Retinal pigment epithelial cell (primary cell): ENCODE results near the gene IL31RA.

Experiments used
- DNase-seq: peaks from one replicate; pipeline ENCODE4 v3.0.0-alpha.2; 2010; ENCODE audit warnings: low read depth
- H3K4me3 ChIP-seq: 2 replicates; pipeline ENCODE4 v1.5.1; 2011; ENCODE audit warnings: mild to moderate bottlenecking, low read length, control low read depth, moderate library complexity
- TF ChIP-seq, protein P1 (sequence below): conservative IDR thresholded peaks from 2 replicates; pipeline ENCODE4 v1.5.1; 2011; ENCODE audit warnings: low read depth, low read length, control low read depth, inconsistent platforms

IL31RA gene

DNA sequence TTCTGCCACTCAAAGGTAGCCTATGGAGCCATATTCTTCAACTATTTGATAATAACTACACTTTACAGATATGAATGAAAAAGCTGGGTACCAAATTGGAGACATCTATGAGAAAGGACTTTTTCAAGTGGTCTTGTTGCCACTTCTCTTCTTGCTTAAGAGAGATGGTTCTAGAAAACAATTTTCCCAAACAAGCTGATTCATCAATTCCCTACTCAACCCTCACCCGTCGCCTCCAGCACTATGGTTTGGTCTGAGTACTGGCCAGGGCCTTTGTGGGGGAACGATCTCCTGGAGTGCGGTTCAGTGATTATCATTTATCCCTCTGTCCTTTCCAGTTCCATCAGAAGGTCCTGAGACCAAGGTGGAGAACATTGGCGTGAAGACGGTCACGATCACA is 56.8 kb downstream of the IL31RA start:
- no peak overlapping the region for H3K4me3 ChIP-seq
- TF ChIP-seq, protein P1, sequence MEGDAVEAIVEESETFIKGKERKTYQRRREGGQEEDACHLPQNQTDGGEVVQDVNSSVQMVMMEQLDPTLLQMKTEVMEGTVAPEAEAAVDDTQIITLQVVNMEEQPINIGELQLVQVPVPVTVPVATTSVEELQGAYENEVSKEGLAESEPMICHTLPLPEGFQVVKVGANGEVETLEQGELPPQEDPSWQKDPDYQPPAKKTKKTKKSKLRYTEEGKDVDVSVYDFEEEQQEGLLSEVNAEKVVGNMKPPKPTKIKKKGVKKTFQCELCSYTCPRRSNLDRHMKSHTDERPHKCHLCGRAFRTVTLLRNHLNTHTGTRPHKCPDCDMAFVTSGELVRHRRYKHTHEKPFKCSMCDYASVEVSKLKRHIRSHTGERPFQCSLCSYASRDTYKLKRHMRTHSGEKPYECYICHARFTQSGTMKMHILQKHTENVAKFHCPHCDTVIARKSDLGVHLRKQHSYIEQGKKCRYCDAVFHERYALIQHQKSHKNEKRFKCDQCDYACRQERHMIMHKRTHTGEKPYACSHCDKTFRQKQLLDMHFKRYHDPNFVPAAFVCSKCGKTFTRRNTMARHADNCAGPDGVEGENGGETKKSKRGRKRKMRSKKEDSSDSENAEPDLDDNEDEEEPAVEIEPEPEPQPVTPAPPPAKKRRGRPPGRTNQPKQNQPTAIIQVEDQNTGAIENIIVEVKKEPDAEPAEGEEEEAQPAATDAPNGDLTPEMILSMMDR = no peak
- no peak for DNase-seq

DNA sequence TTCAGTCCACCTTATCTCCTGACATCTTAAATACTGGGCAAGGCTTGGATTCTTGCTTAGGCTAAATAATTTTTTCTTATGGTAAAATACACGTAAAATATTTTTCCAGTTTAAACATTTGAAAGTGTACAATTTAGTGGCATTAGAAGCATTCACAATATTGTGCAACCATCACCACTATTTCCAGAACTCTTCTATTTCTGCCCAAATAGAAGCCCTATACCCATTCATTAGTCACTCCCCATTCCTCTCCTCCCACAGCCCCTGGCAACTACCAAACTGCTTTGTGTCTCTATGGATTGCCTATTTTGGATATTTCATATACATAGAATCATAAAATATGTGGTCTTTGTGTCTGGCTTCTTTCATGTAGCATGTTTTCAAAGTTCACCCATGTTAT is 57.6 kb downstream of the IL31RA start:
- TF ChIP-seq, protein P1 = no peak
- DNase-seq = no peak
- no peak overlapping the region for H3K4me3 ChIP-seq

DNA sequence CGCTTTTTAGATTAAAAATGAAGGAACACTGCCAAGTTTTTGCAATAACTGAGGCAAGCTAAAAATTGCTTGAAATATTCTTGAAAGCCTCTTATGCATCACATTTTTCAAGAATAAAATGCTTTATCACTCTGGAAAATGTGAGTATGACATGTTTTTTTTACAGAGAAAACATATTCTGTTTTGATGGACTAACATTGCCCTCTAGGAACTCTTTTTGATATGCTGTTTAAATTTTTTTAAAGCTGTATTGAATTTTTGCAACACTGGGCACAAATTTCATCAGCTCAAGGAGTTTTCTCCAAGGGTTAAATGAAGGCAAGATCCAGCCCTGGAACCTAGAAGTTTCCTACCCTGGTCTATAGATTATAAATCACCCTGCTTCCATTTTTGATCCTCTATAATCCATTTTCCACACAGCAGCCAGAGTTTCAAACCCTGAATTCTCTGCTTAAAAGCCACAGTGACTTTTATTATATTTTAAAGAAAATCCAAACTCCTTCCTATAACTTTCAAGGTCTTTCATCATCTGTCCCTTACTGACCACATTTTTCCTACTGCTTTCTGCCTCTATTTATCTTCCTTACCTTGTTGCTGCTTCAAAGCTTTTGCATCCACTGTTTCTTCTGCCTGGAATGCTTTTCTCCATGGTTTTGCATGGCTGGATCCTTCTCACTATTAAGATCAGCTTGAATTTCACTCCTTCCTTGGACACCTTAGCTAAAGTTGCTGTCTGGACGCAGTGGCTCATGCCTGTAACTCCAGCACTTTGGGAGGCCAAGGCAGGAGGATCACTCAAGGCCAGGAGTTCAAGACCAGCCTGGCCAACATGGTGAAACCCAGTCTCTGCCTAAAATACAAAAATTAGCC is 60.9 kb downstream of the IL31RA start:
- DNase-seq = no peak
- no peak overlapping the region for H3K4me3 ChIP-seq
- TF ChIP-seq, protein P1 = no peak

DNA sequence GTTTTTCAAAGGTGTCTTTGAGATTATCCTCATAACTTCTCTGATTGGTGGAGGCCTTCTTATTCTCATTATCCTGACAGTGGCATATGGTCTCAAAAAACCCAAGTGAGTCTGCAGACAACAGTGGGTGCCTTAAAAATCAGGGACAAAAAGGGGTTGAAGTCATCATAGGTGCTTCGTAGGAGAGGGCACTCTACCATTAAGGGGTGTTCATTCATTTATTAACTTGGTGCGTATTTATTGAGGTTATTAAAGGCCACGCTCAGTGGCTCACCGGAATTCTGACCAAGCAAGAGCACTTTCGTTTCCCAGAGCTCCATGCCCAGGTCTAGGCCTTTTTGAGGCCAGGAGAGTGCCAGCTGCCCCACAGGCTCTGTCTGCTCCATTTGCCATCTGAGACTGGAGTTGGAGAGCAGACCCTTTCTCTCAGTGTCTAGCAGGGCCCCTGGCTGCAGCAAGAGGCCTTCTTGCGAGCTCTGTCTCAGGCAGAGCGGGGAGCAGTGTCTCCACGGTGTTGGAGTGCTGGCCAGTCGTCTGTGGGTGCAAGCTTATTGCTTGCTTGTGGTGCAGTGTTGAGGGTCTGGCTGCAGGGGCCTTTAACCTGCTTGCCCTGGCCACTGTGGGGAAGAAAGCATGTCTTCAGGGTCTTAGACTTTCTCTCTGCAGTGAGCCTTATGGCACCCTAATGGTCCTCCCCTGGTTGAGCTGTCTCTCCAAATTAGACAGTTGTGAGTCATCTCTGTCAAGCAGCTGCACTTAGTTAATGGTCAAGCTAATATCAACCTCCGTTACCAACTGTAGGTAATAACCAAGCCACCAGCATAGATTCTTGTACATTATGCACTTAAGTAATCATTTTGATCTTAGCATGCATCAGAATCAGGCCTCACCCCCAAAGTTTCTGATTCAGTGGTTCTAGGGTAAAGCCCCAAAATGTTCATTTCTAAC is 62.6 kb downstream of the IL31RA start:
- TF ChIP-seq, protein P1 = no peak
- no peak overlapping the region for H3K4me3 ChIP-seq
- no peak for DNase-seq

DNA sequence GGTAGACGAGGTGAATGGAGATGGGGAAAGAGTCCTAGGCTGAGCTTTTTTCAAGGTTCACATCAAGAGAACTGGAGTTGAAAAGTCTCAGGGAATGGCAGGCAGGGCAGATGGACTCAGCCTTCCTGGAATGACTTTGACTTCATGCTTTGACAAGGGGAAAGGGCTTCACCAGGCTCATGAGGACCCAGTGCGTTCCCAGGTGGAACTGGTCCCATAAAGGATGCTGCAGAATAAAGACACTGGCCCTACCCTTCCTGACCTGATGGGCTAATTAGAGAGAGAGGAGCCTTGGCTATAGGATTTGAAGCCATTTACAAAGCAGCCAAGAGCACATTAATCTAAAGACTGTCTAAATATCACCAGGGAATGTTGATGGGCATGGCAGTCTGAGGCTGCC is 63.8 kb downstream of the IL31RA start:
- no peak overlapping the region for H3K4me3 ChIP-seq
- TF ChIP-seq, protein P1 = no peak
- DNase-seq = no peak

DNA sequence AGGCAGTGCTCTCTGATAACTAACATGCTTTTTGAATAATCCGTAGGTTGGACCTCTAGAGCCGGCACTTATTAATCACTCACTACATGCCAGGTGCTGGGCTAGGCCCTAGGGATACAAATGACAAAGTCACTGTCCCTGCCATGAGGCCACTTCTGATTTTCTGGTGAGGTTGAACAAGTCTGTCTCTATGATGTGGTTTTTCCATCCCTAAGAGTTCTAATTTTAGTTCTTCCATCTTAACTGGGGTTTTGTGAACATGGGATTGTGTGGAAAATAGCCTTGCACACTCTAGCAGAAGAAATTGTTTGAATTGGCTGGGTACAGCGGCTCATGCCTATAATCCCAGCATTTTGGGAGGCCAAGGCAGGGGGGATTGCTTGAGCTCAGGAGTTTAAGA is 64.6 kb downstream of the IL31RA start:
- DNase-seq = no peak
- TF ChIP-seq, protein P1 = no peak
- no peak overlapping the region for H3K4me3 ChIP-seq
